Left renal pelvis (tissue), 4 donors: ENCODE data around the gene PDGFB. TPM values are rescaled to one million over a fixed set of nuclear protein-coding genes. Genes with fewer than 3 reads are reported as not detected.

Source experiments
- DNase-seq, 4 donors: peaks; one replicate each; pipeline ENCODE4 v3.0.0-alpha.2; 2013; ENCODE audit warnings: low read depth in 4 of 4, low spot score in 3 of 4
- polyA plus RNA-seq, 4 donors: library from polyadenylated mRNA; unstranded; fragments of 120-200 nt; gene quantifications; one replicate each; pipeline ENCODE4 v1.2.1, GENCODE V29; 2013; ENCODE audit not compliant: insufficient read length in 4 of 4

The PDGFB gene
- polyA plus RNA-seq, 4 donors = 8.3 to 15.6 (median 14.5) TPM

DNA sequence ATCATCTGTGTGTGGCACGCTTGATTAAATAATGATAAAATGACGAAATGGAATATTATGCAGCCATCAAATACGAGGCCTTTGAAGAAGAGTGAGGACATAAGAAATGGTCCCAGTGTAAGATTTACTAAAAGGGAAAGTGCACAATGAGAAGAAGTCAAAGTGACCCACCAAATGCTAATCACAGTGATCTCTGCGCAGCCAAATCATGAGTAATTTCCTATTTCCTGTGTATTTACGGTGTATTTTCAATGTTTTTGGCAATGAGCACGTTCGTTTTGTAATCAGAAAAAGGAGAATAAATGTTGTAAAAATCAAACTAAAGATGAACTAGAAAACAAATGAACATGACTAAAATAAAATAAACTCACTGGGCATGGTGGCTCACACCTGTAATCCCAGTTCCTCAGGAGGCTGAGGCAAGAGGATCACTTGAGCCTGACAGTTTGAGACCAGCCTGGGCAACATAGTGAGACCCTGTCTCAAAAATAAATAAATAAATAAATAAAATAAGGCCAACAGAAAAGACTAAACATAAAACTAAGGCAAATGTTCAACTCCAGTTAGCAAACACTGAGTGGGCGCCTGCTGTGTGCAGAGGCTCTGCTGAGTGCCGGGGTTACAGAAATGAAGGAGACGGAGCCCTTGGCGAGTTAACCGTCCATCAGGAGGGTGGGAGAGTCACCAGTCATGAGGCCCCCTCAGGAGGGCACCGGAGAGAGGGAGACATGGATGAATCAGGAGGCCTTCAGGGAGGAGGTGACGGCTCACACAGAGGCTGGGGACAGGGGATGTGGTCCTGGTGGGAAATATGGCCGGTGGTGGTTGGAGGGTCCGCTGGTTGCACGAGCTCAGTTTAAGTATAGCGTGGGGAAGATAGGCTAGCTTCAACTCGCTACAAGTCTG is 66.3 kb downstream of the PDGFB start:
- no peak for DNase-seq

DNA sequence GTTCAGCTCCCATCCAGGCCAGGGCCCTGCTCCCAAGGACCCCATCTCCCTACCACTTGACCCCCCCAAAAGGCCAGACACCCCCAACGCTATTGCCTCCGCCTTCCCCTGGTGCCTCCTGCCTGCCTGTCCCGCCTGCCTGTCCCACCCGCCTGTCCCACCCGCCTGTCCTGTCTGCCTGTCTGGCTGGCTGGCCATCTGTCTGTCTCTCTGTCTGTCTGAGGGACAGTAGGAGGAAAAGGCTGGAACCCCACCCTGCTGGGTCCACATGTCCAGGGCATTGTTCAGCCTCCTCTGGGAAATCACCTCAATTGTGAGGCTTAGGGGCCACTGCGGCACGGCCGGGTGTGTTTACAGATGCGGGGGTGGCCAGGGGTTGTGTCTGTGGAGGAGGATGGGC is 67.0 kb downstream of the PDGFB start:
- DNase-seq = no peak

DNA sequence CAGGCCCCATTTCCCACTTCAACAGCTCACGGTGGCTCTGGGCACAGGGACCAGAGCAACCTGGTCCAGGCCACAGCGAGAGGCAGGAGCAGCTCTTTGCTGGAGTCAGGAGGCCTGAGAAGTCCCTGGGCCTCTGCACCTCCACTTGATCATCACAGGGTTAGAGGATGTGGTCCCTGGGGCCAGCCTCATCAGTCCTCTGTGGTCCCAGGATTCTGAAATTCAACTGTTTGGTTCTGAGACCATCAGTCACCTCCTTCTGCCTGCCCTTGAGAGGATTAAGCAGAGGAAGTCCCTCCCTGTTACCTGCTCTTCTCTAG is 67.4 kb downstream of the PDGFB start:
- no peak for DNase-seq

DNA sequence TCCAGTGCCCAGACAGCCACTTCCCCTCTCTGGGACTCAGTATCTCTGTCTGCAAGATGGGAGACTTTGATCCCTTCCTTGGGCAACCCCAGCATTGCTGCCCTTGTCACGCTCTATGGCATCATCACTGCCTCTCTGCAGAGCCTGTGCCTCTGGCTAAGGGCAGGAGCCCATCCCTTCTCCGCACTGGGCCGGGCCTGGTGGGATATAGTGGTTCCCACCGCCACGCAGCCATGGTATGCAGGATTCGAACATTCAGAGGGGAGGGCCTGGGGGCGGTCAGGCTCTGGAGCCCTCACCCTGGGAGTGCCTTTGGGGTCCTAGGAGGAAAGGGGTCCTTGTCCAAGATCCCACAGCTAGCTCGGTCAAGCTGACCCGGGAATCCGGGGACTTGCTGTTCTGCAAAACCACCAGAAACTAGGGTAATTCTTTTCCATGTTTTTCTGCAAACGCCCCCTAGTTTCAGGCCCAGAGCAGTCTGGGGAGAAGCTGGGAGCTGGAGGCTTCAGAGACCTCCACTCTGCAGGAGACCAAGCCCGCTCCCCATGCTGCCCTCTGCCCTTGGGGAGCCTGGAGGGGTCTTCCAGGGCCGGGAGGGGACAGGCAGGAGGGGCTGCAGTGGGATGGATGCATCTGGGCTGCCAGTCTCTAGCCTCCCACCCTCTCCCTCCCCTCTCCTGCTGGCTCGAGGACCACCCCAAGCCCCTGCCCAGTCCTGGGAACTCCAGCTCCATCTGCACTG is 67.9 kb downstream of the PDGFB start:
- DNase-seq = no peak

DNA sequence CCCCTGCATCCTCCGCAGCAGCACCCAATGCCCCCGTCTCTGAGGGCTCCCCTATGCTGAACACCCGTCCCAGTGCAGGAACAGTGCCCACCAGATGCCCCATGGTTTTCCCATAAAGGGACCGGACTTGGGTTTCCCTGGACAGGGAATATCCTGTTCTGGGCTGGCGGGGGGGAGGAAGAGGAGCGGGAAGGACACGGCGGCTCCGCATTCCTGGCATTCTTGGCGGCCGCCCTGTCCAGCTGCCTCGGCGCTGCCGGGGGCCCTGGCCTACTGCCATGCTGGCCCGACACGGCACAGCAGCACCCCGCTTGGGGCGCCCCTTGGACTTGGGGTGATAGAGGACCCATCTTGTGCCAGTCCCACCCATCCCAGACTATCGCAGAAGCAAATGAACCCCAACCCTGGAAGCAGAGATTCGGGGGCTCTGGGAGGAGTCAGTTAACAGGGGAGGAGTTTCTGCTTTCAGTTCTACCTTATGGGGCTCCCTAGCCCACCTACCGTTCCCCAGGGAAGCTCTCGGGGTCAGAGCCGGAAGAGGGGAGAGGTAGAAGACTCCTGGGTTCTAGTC is 68.6 kb downstream of the PDGFB start:
- DNase-seq = no peak

DNA sequence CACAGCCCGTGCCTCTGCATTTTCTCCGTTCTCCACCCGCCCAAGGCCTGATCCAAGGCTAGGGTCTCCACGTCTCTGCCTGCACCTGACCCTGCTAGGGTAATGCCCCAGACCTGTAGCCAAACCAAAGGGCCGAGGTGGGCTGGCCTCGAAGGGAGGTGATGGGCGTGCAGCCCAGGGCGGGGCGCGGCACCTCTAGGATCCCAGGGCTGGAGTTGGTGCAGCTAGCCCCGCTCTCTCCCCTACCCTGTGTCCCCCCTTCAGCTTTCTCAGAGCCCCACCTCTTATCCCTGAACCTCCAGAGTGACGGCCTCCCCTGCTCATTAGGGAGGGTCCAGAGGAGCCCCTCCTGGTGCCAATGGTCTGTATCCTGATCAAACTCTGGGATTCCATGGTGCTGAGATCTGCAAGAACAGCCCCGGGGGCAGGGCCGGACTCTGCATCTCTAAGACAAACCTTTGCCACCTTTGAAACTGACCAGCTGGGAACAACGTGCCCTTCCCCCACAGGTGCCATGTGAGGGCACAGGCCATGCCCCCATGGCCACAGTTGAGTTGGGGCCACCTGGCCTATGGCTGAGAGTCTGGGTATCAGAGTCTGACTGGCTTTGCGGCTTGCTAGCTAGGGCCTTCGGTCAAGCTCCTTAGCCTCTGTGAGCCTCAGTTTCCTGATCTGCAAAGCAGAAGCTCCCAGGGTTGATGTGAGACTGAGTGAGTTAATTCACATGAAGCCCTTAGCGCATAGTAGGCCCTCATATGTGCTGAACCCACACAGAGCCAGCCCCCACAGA is 69.2 kb downstream of the PDGFB start:
- DNase-seq = no peak

DNA sequence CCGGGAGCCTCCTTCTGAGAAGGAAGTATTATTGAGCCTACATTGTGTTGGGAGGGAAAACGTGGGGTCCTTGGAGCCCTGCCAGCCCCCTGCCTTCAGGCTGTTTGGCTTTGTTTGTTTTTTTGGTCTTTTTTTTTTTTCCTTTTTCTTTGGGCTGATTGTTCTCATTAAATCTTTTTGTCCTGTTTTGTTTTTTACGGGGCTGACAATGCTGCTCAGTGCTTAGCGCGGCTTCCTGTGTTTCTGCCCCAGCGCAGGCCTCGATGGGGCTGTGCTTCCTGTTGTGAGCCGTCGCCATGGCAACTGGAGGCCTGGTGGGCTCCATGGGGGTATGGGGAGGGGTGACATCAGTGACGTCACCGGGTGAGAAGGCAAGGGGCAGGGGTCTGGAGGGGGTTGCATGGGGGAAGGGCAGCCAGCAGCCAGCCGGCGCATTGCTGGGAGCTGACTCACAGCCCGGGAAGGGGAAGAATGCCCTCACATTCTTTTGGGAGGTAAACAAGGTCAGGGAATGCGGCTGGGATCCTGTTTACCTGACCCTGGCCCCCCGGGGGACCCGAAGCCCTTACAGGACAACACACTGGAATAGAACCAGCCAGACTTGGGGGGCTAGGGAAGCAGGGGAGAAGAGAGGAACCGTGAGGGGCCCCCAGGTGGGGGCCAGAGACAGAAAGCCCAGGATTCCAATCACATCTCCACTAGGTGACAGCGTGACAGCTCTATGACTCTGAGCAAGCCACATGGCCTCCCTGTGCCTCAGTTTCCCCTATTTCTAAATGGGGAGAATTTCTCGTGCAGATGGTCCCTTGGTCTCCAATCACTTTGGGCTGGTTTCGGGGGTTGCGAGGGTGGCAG is 70.1 kb downstream of the PDGFB start:
- DNase-seq = peak in 3 of 4 donors; percentile 81 to 90 (median 86)

DNA sequence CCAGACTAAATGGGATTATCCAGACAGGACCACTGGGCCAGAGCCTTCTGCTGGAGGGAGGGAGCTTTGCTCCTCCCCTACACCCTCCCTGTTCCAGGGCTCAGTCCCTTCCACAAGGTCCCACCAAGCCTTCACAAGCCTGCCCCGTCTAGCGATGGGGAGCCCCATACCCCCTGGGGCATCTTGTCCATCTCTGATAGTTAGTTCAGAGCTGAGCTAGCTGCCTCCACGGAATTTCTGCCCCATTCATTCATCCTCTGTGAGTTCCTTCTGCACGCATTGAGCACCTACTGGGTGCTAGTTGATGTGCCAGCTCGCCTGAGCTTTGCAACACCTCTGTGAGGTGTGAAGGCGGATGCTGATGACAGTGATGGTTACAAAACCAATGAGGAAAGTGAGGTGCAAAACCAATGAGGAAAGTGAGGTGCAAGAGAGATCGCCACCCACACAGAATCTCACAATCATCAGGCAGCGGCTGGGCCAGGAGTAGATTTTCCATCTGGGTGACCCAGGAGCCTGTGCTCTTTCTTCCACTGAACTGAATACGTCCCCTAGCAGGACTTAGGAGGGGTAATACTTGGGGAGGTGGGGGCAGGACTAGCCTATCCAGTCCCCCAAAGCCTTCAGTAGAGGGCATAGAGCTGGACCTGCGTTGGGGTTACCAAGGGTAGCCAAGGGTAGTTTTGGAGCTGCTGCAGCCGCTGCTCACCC is 70.8 kb downstream of the PDGFB start:
- no peak for DNase-seq

Other genes starting within 250 kb of the PDGFB start
- 10 to 100 TPM in 3 of 4 donors, 1 to 10 TPM in 1; 10.0 to 23.4 (median 11.2) TPM for gene APOBEC3C, start 230.7 kb downstream of the PDGFB start, polyA plus RNA-seq
- gene APOBEC3D, start 223.9 kb downstream of the PDGFB start, polyA plus RNA-seq = 1 to 10 TPM in 3 of 4 donors, under 1 TPM in 1; 0.57 to 2.2 (median 1.1) TPM
- gene APOBEC3F, start 204.1 kb downstream of the PDGFB start, polyA plus RNA-seq = 1 to 10 TPM; 6.7 to 9.0 (median 8.5) TPM
- 10 to 100 TPM in 1 of 4 donors, 1 to 10 TPM in 3; 6.8 to 10.2 (median 7.6) TPM for gene APOBEC3G, start 167.7 kb downstream of the PDGFB start, polyA plus RNA-seq
- gene APOBEC3H, start 147.7 kb downstream of the PDGFB start, polyA plus RNA-seq = under 1 TPM in 2 of 4 donors, not detected in 2; 0.17 to 0.20 TPM
- 10 to 100 TPM in 1 of 4 donors, 1 to 10 TPM in 3; 5.3 to 11.3 (median 7.2) TPM for gene CBX7, start 92.3 kb downstream of the PDGFB start, polyA plus RNA-seq
- 1,000 to 10,000 TPM; 2,659 to 3,242 (median 3,013) TPM for gene RPL3, start 74.6 kb upstream of the PDGFB start, polyA plus RNA-seq
- gene SYNGR1, start 105.0 kb upstream of the PDGFB start, polyA plus RNA-seq = 10 to 100 TPM; 18.8 to 26.7 (median 20.8) TPM
- gene TAB1, start 154.8 kb upstream of the PDGFB start, polyA plus RNA-seq = 10 to 100 TPM; 21.8 to 33.6 (median 24.8) TPM
- gene MGAT3, start 212.0 kb upstream of the PDGFB start, polyA plus RNA-seq = 10 to 100 TPM; 14.6 to 27.5 (median 21.3) TPM